Neural cell (in vitro differentiated cells): ENCODE measurements around the gene ADGRL3.

Experiments used
- CTCF ChIP-seq: fragments of 450-650 bp; IDR thresholded peaks from 2 replicates; pipeline ENCODE4 v1.5.1; 2014; ENCODE audit warnings: antibody characterized with exemption, mild to moderate bottlenecking, moderate library complexity; ENCODE audit not compliant: poor library complexity, severe bottlenecking
- EZH2 ChIP-seq: fragments of 200-600, 300-800 bp; shearing (Covaris generic), sonication (generic); IDR thresholded peaks from 2 replicates; pipeline ENCODE4 v1.6.1; 2014; ENCODE audit warnings: antibody characterized with exemption, low read length, borderline replicate concordance, mild to moderate bottlenecking; ENCODE audit not compliant: insufficient read depth, poor library complexity, severe bottlenecking
- MXI1 ChIP-seq: fragments of 450-650 bp; conservative IDR thresholded peaks from 2 replicates; pipeline ENCODE4 v1.6.1; 2014; ENCODE audit warnings: antibody characterized with exemption, mild to moderate bottlenecking; ENCODE audit not compliant: poor library complexity, severe bottlenecking
- POLR2AphosphoS5 ChIP-seq: IDR thresholded peaks from 2 replicates; pipeline ENCODE4 v1.6.1; 2012
- REST ChIP-seq: IDR thresholded peaks from 2 replicates; pipeline ENCODE4 v1.6.1; 2012; ENCODE audit warnings: borderline replicate concordance
- TAF1 ChIP-seq: IDR thresholded peaks from 2 replicates; pipeline ENCODE4 v1.6.1; 2012; ENCODE audit warnings: low read depth

GRCh38 chr4:61992351-61992750 is 792.2 kb downstream of the ADGRL3 start:
- TF ChIP-seq POLR2AphosphoS5 (no peak), CTCF (no peak), EZH2 (no peak), TAF1 (no peak), MXI1 (no peak), REST (no peak)
